Thyroid gland (tissue), 4 donors: ENCODE data around the gene AGPAT1.

Experiments
- POLR2A ChIP-seq, 2 donors: fragments of 450-650 bp; IDR thresholded peaks; one replicate each; pipeline ENCODE4 v1.6.1; 2017; ENCODE audit warnings: antibody characterized with exemption in 2 of 2, mild to moderate bottlenecking in 2 of 2, moderate library complexity in 1 of 2
- TF ChIP-seq, protein P1 (sequence below), 6 experiments: fragments of 200-600 bp in 3 of 6; fragments of 450-650 bp in 3 of 6; sonication (generic) in 3 of 6; IDR thresholded peaks; one replicate each; pipeline ENCODE4 v1.5.1; 2016 to 2019; ENCODE audit warnings: antibody characterized with exemption in 6 of 6, mild to moderate bottlenecking in 2 of 6, inconsistent platforms in 1 of 6, moderate library complexity in 1 of 6

DNA sequence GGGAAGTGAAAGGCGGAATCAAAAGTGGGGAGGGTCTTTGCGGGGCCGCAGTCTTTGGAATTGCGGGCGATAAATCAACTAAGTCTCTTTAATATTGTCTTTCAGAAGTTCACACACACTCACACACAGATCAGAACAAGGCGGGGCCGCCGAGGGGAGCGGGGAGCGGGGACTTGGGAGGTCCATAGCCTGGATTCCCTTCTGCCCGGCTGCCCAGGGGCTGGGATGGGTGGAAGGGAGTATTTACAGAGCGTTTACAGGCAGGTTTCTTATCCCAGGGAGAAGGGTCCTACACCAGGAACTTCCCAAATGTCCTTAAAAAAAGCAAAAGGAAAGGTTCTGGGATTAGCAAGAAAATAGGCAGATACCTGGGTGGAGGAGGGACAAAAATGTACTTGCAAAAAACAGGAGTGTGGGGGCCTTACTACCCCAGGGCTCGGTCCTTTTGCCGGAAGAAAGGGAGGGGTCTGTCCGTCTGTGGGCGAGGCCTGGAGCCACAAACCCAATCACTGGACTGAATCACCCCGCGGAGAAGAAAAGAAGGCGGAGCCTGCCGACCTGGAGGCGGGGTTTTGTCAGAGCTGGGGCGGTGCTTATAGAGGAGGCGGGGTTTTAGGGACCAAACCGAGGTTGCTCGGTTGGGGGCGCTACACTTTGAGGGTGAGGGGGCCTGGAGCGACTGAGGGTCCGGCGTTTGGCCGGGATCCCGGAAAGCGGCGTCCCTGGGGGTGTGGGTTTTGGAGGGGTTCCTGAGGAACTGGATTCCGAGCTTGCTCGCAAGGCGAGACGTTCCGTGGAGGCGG lies 27.4 kb downstream of the AGPAT1 start:
- no peak for TF ChIP-seq POLR2A (IDR thresholded peaks at IDR 0.05)
- TF ChIP-seq, protein P1, sequence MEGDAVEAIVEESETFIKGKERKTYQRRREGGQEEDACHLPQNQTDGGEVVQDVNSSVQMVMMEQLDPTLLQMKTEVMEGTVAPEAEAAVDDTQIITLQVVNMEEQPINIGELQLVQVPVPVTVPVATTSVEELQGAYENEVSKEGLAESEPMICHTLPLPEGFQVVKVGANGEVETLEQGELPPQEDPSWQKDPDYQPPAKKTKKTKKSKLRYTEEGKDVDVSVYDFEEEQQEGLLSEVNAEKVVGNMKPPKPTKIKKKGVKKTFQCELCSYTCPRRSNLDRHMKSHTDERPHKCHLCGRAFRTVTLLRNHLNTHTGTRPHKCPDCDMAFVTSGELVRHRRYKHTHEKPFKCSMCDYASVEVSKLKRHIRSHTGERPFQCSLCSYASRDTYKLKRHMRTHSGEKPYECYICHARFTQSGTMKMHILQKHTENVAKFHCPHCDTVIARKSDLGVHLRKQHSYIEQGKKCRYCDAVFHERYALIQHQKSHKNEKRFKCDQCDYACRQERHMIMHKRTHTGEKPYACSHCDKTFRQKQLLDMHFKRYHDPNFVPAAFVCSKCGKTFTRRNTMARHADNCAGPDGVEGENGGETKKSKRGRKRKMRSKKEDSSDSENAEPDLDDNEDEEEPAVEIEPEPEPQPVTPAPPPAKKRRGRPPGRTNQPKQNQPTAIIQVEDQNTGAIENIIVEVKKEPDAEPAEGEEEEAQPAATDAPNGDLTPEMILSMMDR (IDR thresholded peaks at IDR 0.05): no peak
